ENCODE results near the gene ATXN1. TPM values are rescaled to one million over a fixed set of nuclear protein-coding genes. Genes with fewer than 3 reads are reported as not detected.

Gene ATXN1
- polyA plus RNA-seq, 1 of the 3 experiments (the other 2 are of a cell fraction) = 7.9 TPM

GRCh38 chr6:16533721-16534136 is 227.5 kb downstream of the ATXN1 start:
- Histone ChIP-seq H4K20me1 (ENCODE audit: insufficient read depth) (no peaks in the 10 kb centered on the region), H3K9me3 (no peaks in the 10 kb centered on the region), H3F3A (replicated peaks; ENCODE audit: insufficient read depth) (no peaks in the 10 kb centered on the region), H3K4me3 (ENCODE audit: low read depth in 2 of 2, low read length in 1 of 2) (no peak overlapping the region), H3K4me2 (no peak overlapping the region), H3K36me3 (replicated peaks in 1 of 2; ENCODE audit: control insufficient read depth in 1 of 2, insufficient read depth in 2 of 2, low read length in 1 of 2) (peaks cover 0 to 3% of the 10 kb centered on the region in 2 experiments), H3K27ac (ENCODE audit: low read depth in 2 of 2, low read length in 1 of 2) (no peak overlapping the region), H3K79me2 (ENCODE audit: insufficient read depth) (no peaks in the 10 kb centered on the region; the same call in none of the 2 replicates), H2AFZ (ENCODE audit: low read depth) (no peak overlapping the region), H3K27me3 (ENCODE audit: insufficient read depth) (no peaks in the 10 kb centered on the region), H3K4me1 (ENCODE audit: control insufficient read depth in 1 of 2, insufficient read depth in 2 of 2, low read depth in 1 of 2, low read length in 1 of 2) (no peaks in the 10 kb centered on the region), H3K9me2 (no peaks in the 10 kb centered on the region), H3K9ac (no peak overlapping the region)
- 85% methylated on average over 6 of the region's 6 CpGs for WGBS (ENCODE audit: low lambda C conversion rate)
- DNase-seq = no peak
- TF ChIP-seq NFIC (IDR thresholded peaks at IDR 0.05; ENCODE audit: borderline replicate concordance) (no peak), SIN3A (IDR thresholded peaks at IDR 0.05; ENCODE audit: borderline replicate concordance, low read depth, low read length) (no peak), YY1 (IDR thresholded peaks at IDR 0.05; ENCODE audit: low read depth) (no peak), RAD21 (IDR thresholded peaks at IDR 0.05; ENCODE audit: low read length) (no peak), MAX (IDR thresholded peaks at IDR 0.05; ENCODE audit: low read depth) (no peak), MEF2A (IDR thresholded peaks at IDR 0.05; ENCODE audit: borderline replicate concordance, low read depth) (no peak), TAF1 (IDR thresholded peaks at IDR 0.05; ENCODE audit: borderline replicate concordance, low read depth, low read length) (no peak), USF1 (IDR thresholded peaks at IDR 0.05; ENCODE audit: borderline replicate concordance, low read depth) (no peak), RCOR1 (IDR thresholded peaks at IDR 0.05; ENCODE audit: low read length) (no peak), TCF12 (IDR thresholded peaks at IDR 0.05) (no peak), EP300 (IDR thresholded peaks at IDR 0.05; ENCODE audit: borderline replicate concordance in 1 of 2, low read depth in 1 of 2, low read length in 1 of 2) (no peak), TEAD4 (IDR thresholded peaks at IDR 0.05; ENCODE audit: borderline replicate concordance, insufficient read depth) (no peak)
- POLR2A ChIA-PET = no interaction called here
- CTCF ChIA-PET = no interaction called here

GRCh38 chr6:16533210-16533609 is 228.1 kb downstream of the ATXN1 start:
- CTCF ChIA-PET = interaction anchor here (1.3 kb wide), 1 partner anchor 22 kb away, joined by 5 read pairs; no protein-coding TSS in a partner anchor
- no peaks in the 10 kb centered on the region for H3K9me3 ChIP-seq
- H3K9ac ChIP-seq = no peak overlapping the region
- no peaks in the 10 kb centered on the region; the same call in none of the 2 replicates for H3K79me2 ChIP-seq (ENCODE audit: insufficient read depth)
- peaks cover 0 to 3% of the 10 kb centered on the region in 2 experiments for H3K36me3 ChIP-seq (replicated peaks in 1 of 2; ENCODE audit: control insufficient read depth in 1 of 2, insufficient read depth in 2 of 2, low read length in 1 of 2)
- no peaks in the 10 kb centered on the region for H3K9me2 ChIP-seq
- no peak for DNase-seq
- no peak overlapping the region for H3K4me3 ChIP-seq (ENCODE audit: low read depth in 2 of 2, low read length in 1 of 2)
- POLR2A ChIA-PET = no interaction called here
- no peaks in the 10 kb centered on the region for H3F3A ChIP-seq (replicated peaks; ENCODE audit: insufficient read depth)
- no peaks in the 10 kb centered on the region for H3K4me1 ChIP-seq (ENCODE audit: control insufficient read depth in 1 of 2, insufficient read depth in 2 of 2, low read depth in 1 of 2, low read length in 1 of 2)
- 93% methylated on average over 2 of the region's 2 CpGs for WGBS (ENCODE audit: low lambda C conversion rate)
- H2AFZ ChIP-seq (ENCODE audit: low read depth) = no peak overlapping the region
- no peak overlapping the region for H3K27ac ChIP-seq (ENCODE audit: low read depth in 2 of 2, low read length in 1 of 2)
- no peak overlapping the region for H3K4me2 ChIP-seq
- H4K20me1 ChIP-seq (ENCODE audit: insufficient read depth) = no peaks in the 10 kb centered on the region
- no peaks in the 10 kb centered on the region for H3K27me3 ChIP-seq (ENCODE audit: insufficient read depth)
- TF ChIP-seq MAX (IDR thresholded peaks at IDR 0.05; ENCODE audit: low read depth) (no peak), REST (IDR thresholded peaks at IDR 0.05; ENCODE audit: low read depth, low read length) (no peak), MEF2A (IDR thresholded peaks at IDR 0.05; ENCODE audit: borderline replicate concordance, low read depth) (no peak), TEAD4 (IDR thresholded peaks at IDR 0.05; ENCODE audit: borderline replicate concordance, insufficient read depth) (no peak), RXRA (IDR thresholded peaks at IDR 0.05; ENCODE audit: borderline replicate concordance, low read depth) (no peak), YY1 (IDR thresholded peaks at IDR 0.05; ENCODE audit: low read depth) (no peak), CTCF (IDR thresholded peaks at IDR 0.05) (no peak), SMC3 (IDR thresholded peaks at IDR 0.05; ENCODE audit: low read depth, low read length) (no peak), FOXM1 (IDR thresholded peaks at IDR 0.05; ENCODE audit: low read depth) (no peak), TCF12 (IDR thresholded peaks at IDR 0.05) (no peak)

Data from SK-N-SH (cell line).